C4-2B (cell line): ENCODE measurements around the gene SYT8.

ENCODE experiments used
- H3K27ac ChIP-seq: fragments of 450-650 bp; 2 replicates; pipeline ENCODE4 v1.5.1; 2017
- CTCF ChIP-seq: fragments of 450-650 bp; conservative IDR thresholded peaks from 2 replicates; pipeline ENCODE4 v1.5.1; 2017; ENCODE audit warnings: mild to moderate bottlenecking
- ZFX ChIP-seq: fragments of 450-650 bp; IDR thresholded peaks from 2 replicates; pipeline ENCODE4 v1.6.1; 2017

SYT8 gene

GRCh38 chr11:1852271-1852876, 17.6 kb downstream of the SYT8 start:
- H3K27ac ChIP-seq = no peak overlapping the region
- no peak for TF ChIP-seq ZFX

GRCh38 chr11:1852877-1853276, 18.1 kb downstream of the SYT8 start, which contains the start of gene LSP1:
LSP1 (plus strand) TSS chr11:1853084; CDS start chr11:1853145, 61 bp downstream.
- H3K27ac ChIP-seq = no peak within 1 kb of the TSS

GRCh38 chr11:1853376-1854131, 18.8 kb downstream of the SYT8 start:
- TF ChIP-seq CTCF (no peak), ZFX (no peak)
- H3K27ac ChIP-seq = no peak overlapping the region

More at GRCh38 chr11:1852877-1853276, 18.1 kb downstream of the SYT8 start, which contains the start of gene LSP1:
- no peak for TF ChIP-seq ZFX
- no peak for TF ChIP-seq CTCF

- TF ChIP-seq CTCF (no peak), ZFX (no peak)
Measured at GRCh38 chr11:1854132-1854948, 19.6 kb downstream of the SYT8 start.

GRCh38 chr11:1854949-1855885, 20.4 kb downstream of the SYT8 start:
- TF ChIP-seq ZFX = no peak
- no peak for TF ChIP-seq CTCF
- H3K27ac ChIP-seq = no peak overlapping the region

More at GRCh38 chr11:1854132-1854948, 19.6 kb downstream of the SYT8 start:
- H3K27ac ChIP-seq = no peak overlapping the region

GRCh38 chr11:1855886-1856265, 21.1 kb downstream of the SYT8 start:
- no peak overlapping the region for H3K27ac ChIP-seq
- TF ChIP-seq ZFX (no peak), CTCF (no peak)
